KOPT-K1 (cell line): ENCODE measurements around the gene FLOT1.
A peak's percentile ranks its signal among the peaks of the same experiment; 100 is the strongest.
"Not testable (repeated sequence)": the region's sequence is repeated elsewhere in the genome, so short reads cannot be mapped to it uniquely, and the experiment has no call there.

Experiments
- H3K27ac ChIP-seq: fragments of 200-600 bp; sonication (generic); 2 replicates; pipeline ENCODE4 v1.5.1; 2016; ENCODE audit warnings: antibody characterized with exemption, mild to moderate bottlenecking, low read depth, low read length; ENCODE audit not compliant: poor library complexity, severe bottlenecking
- H3K36me3 ChIP-seq: fragments of 200-600 bp; sonication (generic); 2 replicates; pipeline ENCODE4 v1.5.1; 2017; ENCODE audit warnings: antibody characterized with exemption, mild to moderate bottlenecking, low read length, moderate library complexity; ENCODE audit not compliant: insufficient read depth
- H3K9me3 ChIP-seq: fragments of 200-600 bp; sonication (generic); 2 replicates; pipeline ENCODE4 v1.5.1; 2017; ENCODE audit warnings: antibody characterized with exemption, low read length, mild to moderate bottlenecking; ENCODE audit not compliant: insufficient read depth, poor library complexity, severe bottlenecking

The FLOT1 gene

DNA sequence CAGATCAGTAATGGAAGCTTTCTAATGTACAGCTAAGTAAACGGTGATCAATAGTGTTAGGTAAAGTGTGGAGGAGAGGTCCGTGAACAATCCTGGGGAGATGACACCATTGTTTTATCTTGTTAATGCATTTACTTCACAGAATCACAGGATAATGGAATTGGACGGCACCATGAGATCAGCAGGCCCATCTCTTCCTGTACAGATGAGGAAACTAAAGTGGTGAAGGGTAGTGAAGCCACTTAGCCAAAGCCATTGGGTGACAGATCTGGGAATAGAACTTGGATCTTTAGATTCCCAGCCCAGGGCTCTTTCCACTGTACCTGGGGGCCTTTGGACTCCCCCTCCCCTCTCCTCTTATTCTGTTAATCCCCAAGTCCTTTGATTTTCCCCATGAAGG lies 28.1 kb upstream of the FLOT1 start:
- Histone ChIP-seq H3K36me3 (no peaks in the 10 kb centered on the region), H3K27ac (no peak overlapping the region), H3K9me3 (no peaks in the 10 kb centered on the region)

GRCh38 chr6:30769853-30770524 lies 27.5 kb upstream of the FLOT1 start:
- H3K27ac ChIP-seq: no peak overlapping the region
- H3K9me3 ChIP-seq: no peaks in the 10 kb centered on the region
- no peaks in the 10 kb centered on the region for H3K36me3 ChIP-seq

DNA sequence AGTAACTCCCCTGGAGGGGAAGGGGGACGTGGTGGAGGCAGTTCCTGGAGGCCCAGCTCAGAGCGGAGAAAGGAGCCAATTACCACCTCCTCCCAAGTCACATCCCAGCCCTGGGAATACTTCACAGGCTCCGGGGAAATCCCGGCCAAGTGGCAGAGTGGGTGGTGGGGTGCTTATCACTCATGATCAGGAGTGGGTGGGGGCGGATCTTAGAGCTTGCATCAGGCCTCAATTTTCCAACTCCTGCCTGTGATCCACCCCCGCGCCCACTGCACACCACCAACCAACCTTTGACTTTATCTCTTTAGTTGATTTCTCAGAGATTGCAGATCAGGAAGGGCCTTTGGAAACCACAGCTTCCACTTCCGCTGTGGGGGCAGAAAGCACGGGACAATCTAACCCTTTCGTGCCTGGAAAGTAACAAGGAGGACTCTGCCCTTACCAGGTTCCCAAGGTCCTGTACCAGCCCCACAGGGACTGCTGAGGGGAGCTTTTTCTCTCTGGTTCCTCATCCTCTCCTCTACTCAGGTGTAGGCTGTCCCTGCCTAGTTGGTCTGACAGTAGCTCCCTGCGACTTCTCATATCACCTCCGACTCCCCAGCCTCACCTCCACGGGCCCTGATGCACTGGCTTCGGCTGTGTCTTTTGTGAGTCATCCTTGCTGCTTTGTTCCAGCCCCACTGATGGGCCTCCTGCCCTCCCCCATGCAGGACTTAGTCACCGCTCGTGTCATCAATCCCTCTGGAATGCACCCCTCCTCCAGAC lies 26.8 kb upstream of the FLOT1 start:
- peak overlapping the region; percentile 5 for H3K27ac ChIP-seq
- no peaks in the 10 kb centered on the region for H3K9me3 ChIP-seq
- no peaks in the 10 kb centered on the region for H3K36me3 ChIP-seq

DNA sequence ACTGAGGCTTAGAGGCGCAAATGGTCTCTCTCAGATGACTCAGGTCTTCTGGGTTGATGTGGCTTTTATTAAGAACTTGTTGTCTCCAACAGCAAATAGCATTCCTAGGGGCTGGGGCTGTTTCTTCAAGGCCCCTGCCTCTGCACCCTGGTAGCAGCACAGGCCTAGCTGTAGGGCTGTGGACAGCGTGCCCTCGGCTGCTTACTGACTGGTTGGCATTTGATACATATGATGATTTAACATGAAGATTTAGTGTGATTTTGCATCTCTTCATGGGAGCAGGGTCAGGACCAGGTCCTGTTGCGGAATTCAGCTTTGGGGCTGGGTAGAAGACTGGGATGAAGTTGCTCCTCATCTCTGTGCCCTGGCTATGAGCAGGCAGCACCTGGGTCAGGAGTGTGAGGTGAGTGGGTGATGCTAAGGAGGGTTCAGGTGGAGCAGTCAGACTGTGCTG lies 26.2 kb upstream of the FLOT1 start:
- H3K9me3 ChIP-seq: no peaks in the 10 kb centered on the region
- no peak overlapping the region for H3K27ac ChIP-seq
- H3K36me3 ChIP-seq: no peaks in the 10 kb centered on the region

GRCh38 chr6:30767944-30768301 lies 25.4 kb upstream of the FLOT1 start:
- Histone ChIP-seq H3K27ac (no peak overlapping the region), H3K36me3 (no peaks in the 10 kb centered on the region), H3K9me3 (no peaks in the 10 kb centered on the region)

- Histone ChIP-seq H3K36me3 (no peaks in the 10 kb centered on the region), H3K27ac (no peak overlapping the region), H3K9me3 (no peaks in the 10 kb centered on the region)
These were observed 24.9 kb upstream of the FLOT1 start for GRCh38 chr6:30767158-30767943.

GRCh38 chr6:30766461-30767157 lies 24.1 kb upstream of the FLOT1 start:
- Histone ChIP-seq H3K27ac (no peak overlapping the region), H3K36me3 (no peaks in the 10 kb centered on the region)

DNA sequence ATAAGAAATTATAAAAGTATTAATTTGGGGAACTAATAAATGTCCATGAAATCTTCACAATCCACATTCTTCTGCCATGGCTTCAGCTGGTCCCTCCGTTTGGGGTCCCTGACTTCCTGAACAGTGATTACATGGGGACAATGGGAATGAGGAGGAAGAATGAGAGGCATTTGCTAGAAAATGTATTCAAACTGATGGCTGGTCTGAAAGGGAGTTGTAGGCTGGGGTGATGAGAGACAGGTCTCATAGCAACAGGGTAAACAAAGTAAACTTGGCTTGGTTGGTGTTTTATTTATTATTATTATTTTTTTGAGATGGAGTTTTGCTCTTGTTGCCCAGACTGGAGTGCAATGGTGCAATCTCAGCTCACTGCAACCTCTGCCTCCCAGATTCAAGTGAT lies 23.0 kb upstream of the FLOT1 start:
- not testable (repeated sequence) for H3K9me3 ChIP-seq, H3K27ac ChIP-seq, H3K36me3 ChIP-seq

More at GRCh38 chr6:30766461-30767157, 24.1 kb upstream of the FLOT1 start:
- no peaks in the 10 kb centered on the region for H3K9me3 ChIP-seq

GRCh38 chr6:30764490-30765043 lies 22.1 kb upstream of the FLOT1 start:
- not testable (repeated sequence) for H3K27ac ChIP-seq, H3K9me3 ChIP-seq, H3K36me3 ChIP-seq

DNA sequence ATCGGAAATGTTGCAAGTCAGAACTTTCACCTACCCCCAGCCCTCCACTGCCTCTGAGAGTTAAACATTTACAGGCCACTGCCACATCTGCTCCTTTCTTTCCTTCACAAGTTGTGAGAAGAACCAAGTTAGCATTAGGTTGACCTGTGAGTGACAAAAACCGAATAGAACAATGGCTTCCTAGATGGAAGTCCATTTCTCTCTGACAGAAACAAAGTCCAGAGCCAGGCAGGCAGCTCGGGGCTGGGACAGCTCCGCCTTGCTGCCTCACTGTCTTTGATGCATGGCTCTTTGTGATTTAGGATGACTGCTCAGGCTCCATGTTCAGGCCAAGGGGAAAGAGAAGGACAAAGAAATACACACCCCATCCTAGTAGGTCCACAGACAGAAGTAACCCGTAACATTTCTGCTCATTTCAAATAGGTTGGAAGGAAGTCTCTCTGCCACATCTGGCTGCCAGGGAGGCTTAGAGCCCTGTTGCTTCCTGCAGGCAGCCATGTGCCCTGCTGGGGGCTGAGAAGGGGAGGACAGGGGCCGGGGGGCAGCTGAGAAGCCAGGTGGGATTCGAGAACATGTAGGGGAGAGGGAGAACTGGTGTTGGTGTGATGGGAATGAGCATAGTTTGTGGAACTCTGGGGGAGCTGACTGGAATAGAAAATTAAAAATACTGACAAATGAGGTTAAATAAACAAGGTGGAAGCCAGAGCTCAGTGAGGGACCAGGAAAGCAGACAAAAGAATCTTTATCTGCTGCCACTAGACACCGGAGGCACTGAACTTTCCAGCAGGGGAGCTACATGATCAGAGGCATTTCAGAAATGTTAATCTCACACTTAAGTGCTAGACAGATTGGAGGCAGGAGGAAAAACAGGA lies 21.4 kb upstream of the FLOT1 start:
- no peaks in the 10 kb centered on the region for H3K36me3 ChIP-seq
- H3K27ac ChIP-seq: no peak overlapping the region
- no peaks in the 10 kb centered on the region for H3K9me3 ChIP-seq

GRCh38 chr6:30763155-30763617 lies 20.7 kb upstream of the FLOT1 start:
- Histone ChIP-seq H3K36me3 (no peaks in the 10 kb centered on the region), H3K9me3 (no peaks in the 10 kb centered on the region), H3K27ac (no peak overlapping the region)

DNA sequence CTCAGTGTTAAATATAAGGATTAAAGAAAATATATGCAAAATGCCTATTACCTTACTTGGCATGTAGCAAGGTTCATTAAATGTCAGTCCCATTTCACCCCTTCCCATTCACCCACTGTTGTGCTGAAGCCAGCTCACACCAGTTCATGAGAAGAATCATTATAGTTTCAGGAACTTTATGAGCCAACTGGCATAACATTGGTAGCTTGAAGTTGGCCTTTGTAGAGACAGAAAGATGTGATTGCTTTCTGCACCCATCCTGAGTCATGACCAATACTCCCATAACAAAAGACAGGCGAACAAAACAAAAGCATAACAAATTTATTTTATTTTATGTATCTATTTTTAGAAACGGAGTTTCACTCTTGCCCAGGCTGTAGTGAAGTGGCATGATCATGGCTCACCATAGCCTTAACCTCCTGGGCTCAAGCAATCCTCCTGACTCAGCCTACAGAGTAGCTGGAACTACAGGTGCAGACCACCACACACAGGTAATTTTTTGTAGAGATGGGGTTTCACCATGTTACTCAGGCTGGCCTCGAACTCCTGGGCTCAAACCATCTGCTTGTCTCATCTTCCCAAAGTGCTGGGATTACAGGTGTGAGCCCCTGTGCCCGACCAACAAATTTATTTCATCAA lies 19.4 kb upstream of the FLOT1 start:
- Histone ChIP-seq H3K27ac (no peak overlapping the region), H3K9me3 (no peaks in the 10 kb centered on the region), H3K36me3 (no peaks in the 10 kb centered on the region)

- Histone ChIP-seq H3K9me3 (no peaks in the 10 kb centered on the region), H3K27ac (no peak overlapping the region)
These were observed 18.1 kb upstream of the FLOT1 start for GRCh38 chr6:30760549-30760948.

More at GRCh38 chr6:30760549-30760948, 18.1 kb upstream of the FLOT1 start:
- H3K36me3 ChIP-seq: no peaks in the 10 kb centered on the region
